GM19193 (cell line): ENCODE measurements around the gene IER3.
A peak's percentile ranks its signal among the peaks of the same experiment; 100 is the strongest.

Experiments used
- POLR2A ChIP-seq: IDR thresholded peaks from 4 replicates; pipeline ENCODE4 v1.6.1; 2011; ENCODE audit not compliant: insufficient read depth, insufficient read length; ENCODE audit errors: extremely low read depth

The IER3 gene

GRCh38 chr6:30744054-30744805 is at the start of gene IER3:
Gene IER3 (minus strand): TSS chr6:30744547. CDS start chr6:30744518, 29 bp downstream.
- TF ChIP-seq POLR2A = peak; percentile 99

- no peak for TF ChIP-seq POLR2A
Measured at GRCh38 chr6:30793521-30794194, 49.3 kb upstream of the IER3 start.

GRCh38 chr6:30792786-30793185 is 48.4 kb upstream of the IER3 start:
- TF ChIP-seq POLR2A = no peak

GRCh38 chr6:30790724-30791383 is 46.5 kb upstream of the IER3 start:
- no peak for TF ChIP-seq POLR2A

- TF ChIP-seq POLR2A = no peak
Measured at GRCh38 chr6:30789606-30790005, 45.3 kb upstream of the IER3 start.

GRCh38 chr6:30787954-30788353 is 43.6 kb upstream of the IER3 start:
- TF ChIP-seq POLR2A = no peak

- no peak for TF ChIP-seq POLR2A
Measured at GRCh38 chr6:30782425-30783014, 38.2 kb upstream of the IER3 start.

GRCh38 chr6:30781743-30782424 is 37.5 kb upstream of the IER3 start:
- TF ChIP-seq POLR2A = no peak

- TF ChIP-seq POLR2A = no peak
Measured at GRCh38 chr6:30781395-30781742, 37.0 kb upstream of the IER3 start.

- no peak for TF ChIP-seq POLR2A
Measured at GRCh38 chr6:30780642-30780920, 36.2 kb upstream of the IER3 start.

- TF ChIP-seq POLR2A = no peak
Measured at GRCh38 chr6:30779850-30780641, 35.7 kb upstream of the IER3 start.

- TF ChIP-seq POLR2A = no peak
Measured at GRCh38 chr6:30778001-30778635, 33.8 kb upstream of the IER3 start.

GRCh38 chr6:30777155-30777485 is 32.8 kb upstream of the IER3 start:
- TF ChIP-seq POLR2A = no peak
